HEK293 (cell line): ENCODE data around the gene FOXE3.

Source experiments
- CTCF ChIP-seq: fragments of 450-650 bp; formaldehyde crosslinking; IDR thresholded peaks from 2 replicates; pipeline ENCODE4 v1.5.1; 2016; ENCODE audit warnings: missing biosample characterization, missing genetic modification characterization
- HOXA7 ChIP-seq: sonication (generic); formaldehyde crosslinking; IDR thresholded peaks from 2 replicates; pipeline ENCODE4 v1.8.1; 2022; ENCODE audit warnings: missing genetic modification reagents, borderline replicate concordance
- PBX3 ChIP-seq: sonication (generic); formaldehyde crosslinking; IDR thresholded peaks from 2 replicates; pipeline ENCODE4 v1.8.1; 2022; ENCODE audit warnings: mild to moderate bottlenecking, moderate library complexity, missing genetic modification reagents
- SCRT1 ChIP-seq: fragments of 450-650 bp; formaldehyde crosslinking; IDR thresholded peaks from 2 replicates; pipeline ENCODE4 v1.5.1; 2016; ENCODE audit warnings: missing biosample characterization, missing genetic modification characterization, borderline replicate concordance
- ZBTB26 ChIP-seq: fragments of 450-650 bp; formaldehyde crosslinking; optimal IDR thresholded peaks from 2 replicates; pipeline ENCODE3; 2016; ENCODE audit warnings: missing biosample characterization, mild to moderate bottlenecking, missing genetic modification characterization
- ZBTB44 ChIP-seq: fragments of 450-650 bp; IDR thresholded peaks from 2 replicates; pipeline ENCODE4 v1.5.1; 2018; ENCODE audit warnings: missing biosample characterization, mild to moderate bottlenecking, missing genetic modification characterization
- ZBTB8A ChIP-seq: fragments of 450-650 bp; formaldehyde crosslinking; IDR thresholded peaks from 2 replicates; pipeline ENCODE4 v1.5.1; 2016; ENCODE audit warnings: missing biosample characterization, missing genetic modification characterization
- ZNF10 ChIP-seq: fragments of 450-650 bp; formaldehyde crosslinking; IDR thresholded peaks from 2 replicates; pipeline ENCODE4 v1.5.1; 2017; ENCODE audit warnings: missing biosample characterization, missing genetic modification characterization
- ZNF580 ChIP-seq: fragments of 450-650 bp; formaldehyde crosslinking; IDR thresholded peaks from 2 replicates; pipeline ENCODE4 v1.5.1; 2016; ENCODE audit warnings: missing biosample characterization, missing genetic modification characterization

- TF ChIP-seq CTCF (tag by site-specific recombination) (no peak), HOXA7 (no peak), ZNF580 (tag by site-specific recombination) (no peak), ZBTB26 (tag by site-specific recombination) (no peak), ZNF10 (no peak), ZBTB8A (tag by site-specific recombination) (no peak), ZBTB44 (no peak), PBX3 (CRISPR knock-in tag) (no peak), SCRT1 (tag by site-specific recombination) (no peak)
Measured at GRCh38 chr1:47459253-47459788, 43.2 kb downstream of the FOXE3 start.
